LNCaP clone FGC (cell line): ENCODE measurements around the gene AGRN.
A peak's percentile ranks its signal among the peaks of the same experiment; 100 is the strongest.

Experiments
- DNase-seq: peaks from one replicate; pipeline ENCODE4 v3.0.0-alpha.2; 2011; ENCODE audit warnings: low read depth
- H3K4me3 ChIP-seq: 2 replicates; pipeline ENCODE4 v1.5.1; 2011; ENCODE audit warnings: mild to moderate bottlenecking, low read depth, low read length, control low read depth
- TF ChIP-seq, protein P1 (sequence below): IDR thresholded peaks from 2 replicates; pipeline ENCODE4 v1.5.1; 2012; ENCODE audit warnings: mild to moderate bottlenecking; ENCODE audit not compliant: control insufficient read depth, insufficient read depth; ENCODE audit errors: extremely low read depth

AGRN gene

DNA sequence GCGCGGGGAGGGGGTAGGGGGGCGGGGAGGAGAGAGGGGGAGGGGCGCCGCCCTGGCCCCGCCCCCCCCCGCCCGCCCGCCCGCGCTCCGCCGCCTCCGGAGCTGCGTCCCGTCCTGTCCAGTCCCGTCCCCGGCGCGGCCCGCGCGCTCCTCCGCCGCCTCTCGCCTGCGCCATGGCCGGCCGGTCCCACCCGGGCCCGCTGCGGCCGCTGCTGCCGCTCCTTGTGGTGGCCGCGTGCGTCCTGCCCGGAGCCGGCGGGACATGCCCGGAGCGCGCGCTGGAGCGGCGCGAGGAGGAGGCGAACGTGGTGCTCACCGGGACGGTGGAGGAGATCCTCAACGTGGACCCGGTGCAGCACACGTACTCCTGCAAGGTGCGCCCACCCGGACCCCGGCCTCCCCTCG is at the start of gene AGRN:
AGRN (plus strand) TSS at position 121 of the 405 bp plus-strand sequence; CDS start at position 174, 53 bp downstream.
- TF ChIP-seq, protein P1, sequence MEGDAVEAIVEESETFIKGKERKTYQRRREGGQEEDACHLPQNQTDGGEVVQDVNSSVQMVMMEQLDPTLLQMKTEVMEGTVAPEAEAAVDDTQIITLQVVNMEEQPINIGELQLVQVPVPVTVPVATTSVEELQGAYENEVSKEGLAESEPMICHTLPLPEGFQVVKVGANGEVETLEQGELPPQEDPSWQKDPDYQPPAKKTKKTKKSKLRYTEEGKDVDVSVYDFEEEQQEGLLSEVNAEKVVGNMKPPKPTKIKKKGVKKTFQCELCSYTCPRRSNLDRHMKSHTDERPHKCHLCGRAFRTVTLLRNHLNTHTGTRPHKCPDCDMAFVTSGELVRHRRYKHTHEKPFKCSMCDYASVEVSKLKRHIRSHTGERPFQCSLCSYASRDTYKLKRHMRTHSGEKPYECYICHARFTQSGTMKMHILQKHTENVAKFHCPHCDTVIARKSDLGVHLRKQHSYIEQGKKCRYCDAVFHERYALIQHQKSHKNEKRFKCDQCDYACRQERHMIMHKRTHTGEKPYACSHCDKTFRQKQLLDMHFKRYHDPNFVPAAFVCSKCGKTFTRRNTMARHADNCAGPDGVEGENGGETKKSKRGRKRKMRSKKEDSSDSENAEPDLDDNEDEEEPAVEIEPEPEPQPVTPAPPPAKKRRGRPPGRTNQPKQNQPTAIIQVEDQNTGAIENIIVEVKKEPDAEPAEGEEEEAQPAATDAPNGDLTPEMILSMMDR, result no peak
- DNase-seq, result no peak
- H3K4me3 ChIP-seq, result peak within 1 kb of the TSS; percentile 60

DNA sequence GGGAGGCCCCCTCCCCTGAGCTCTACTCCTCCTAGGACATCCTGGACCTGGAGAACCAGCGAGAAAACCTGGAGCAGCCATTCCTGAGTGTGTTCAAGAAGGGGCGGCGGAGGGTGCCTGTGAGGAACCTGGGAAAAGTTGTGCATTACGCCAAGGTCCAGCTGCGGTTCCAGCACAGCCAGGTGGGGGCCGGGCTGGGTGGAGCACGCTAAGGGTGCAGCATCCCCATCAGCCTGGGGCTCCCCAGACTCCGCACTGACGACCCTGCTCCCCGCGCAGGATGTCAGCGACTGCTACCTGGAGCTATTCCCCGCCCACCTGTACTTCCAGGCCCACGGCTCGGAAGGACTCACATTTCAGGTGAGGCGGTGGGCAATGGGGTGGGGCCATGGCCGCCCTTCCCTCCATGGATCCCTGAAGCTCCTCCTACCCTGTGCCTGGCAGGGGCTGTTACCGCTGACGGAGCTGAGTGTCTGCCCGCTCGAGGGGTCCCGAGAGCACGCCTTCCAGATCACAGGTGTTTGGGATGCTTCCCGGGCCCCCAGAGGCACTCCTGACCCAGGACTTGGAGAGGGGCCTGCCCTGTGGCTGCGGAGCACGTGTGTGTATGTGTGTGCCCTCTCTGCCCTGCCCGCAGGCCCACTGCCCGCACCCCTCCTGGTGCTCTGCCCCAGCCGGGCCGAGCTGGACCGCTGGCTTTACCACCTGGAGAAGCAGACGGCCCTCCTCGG is 49.5 kb upstream of the AGRN start:
- no peak overlapping the region for H3K4me3 ChIP-seq
- TF ChIP-seq, protein P1, result no peak
- no peak for DNase-seq

DNA sequence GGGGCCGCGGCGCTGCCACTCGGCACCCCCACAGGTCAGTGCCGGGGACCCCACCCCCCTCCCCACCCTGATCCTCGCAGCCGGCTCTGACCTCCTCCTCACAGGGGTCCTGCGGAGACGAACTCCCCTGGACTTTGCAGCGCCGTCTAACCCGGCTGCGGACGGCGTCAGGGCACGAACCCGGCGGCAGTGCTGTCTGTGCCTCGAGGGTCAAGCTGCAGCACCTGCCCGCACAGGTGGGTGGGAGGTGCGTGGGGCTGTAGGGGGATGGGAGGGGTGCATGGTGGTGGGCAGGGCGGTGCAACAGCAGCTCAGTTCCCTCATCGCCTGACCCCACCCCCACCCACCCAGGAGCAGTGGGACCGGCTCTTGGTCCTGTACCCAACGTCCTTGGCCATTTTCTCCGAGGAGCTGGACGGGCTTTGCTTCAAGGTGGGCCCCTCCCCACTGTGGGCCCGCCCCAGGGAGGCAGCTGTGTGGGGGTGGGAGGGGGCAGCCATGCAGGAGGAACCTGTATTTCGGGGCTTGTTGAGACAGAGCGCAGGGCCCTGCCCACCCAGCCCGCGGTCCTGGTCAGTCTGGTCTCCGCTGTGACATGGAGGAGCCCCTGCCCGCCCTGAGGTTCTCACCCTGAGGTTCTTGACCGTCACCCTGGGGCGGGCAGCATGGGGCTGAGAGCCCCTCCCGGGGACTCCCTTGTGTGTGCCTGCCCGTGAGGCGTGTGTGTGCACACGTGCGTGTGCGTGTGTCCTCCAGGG is 48.8 kb upstream of the AGRN start:
- TF ChIP-seq, protein P1, result no peak
- DNase-seq, result no peak
- no peak overlapping the region for H3K4me3 ChIP-seq

DNA sequence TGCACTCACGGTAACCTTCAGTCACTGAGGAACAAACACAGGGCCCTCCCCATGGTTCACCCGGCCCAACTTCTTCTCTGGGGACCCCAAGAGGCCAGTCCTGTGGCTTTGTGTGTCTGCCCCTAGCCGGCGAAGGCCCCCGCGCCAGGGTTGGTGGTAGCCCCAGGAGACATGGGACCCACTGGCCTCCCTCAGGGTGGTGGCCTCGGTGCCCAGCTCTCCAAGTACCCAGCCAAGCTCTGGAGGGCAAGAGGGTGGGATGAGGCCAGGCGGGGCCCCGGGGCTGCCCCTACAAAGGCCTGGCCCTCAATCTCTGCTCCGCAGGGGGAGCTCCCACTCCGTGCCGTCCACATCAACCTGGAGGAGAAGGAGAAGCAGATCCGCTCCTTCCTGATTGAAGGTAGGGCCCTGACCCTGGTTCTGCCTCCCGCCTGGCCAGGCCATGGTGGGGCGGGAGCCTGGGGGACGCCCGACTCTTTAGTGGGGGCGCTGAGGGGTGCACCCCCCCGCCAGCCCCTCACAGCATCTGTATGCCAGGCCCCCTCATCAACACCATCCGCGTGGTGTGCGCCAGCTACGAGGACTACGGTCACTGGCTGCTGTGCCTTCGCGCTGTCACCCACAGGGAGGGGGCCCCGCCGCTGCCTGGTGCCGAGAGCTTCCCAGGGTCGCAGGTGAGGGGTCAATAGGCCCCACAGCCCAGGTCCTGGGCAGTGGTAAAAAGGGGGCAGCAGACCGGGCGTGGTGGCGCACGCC is 48.0 kb upstream of the AGRN start:
- no peak for DNase-seq
- TF ChIP-seq, protein P1, result no peak
- no peak overlapping the region for H3K4me3 ChIP-seq

DNA sequence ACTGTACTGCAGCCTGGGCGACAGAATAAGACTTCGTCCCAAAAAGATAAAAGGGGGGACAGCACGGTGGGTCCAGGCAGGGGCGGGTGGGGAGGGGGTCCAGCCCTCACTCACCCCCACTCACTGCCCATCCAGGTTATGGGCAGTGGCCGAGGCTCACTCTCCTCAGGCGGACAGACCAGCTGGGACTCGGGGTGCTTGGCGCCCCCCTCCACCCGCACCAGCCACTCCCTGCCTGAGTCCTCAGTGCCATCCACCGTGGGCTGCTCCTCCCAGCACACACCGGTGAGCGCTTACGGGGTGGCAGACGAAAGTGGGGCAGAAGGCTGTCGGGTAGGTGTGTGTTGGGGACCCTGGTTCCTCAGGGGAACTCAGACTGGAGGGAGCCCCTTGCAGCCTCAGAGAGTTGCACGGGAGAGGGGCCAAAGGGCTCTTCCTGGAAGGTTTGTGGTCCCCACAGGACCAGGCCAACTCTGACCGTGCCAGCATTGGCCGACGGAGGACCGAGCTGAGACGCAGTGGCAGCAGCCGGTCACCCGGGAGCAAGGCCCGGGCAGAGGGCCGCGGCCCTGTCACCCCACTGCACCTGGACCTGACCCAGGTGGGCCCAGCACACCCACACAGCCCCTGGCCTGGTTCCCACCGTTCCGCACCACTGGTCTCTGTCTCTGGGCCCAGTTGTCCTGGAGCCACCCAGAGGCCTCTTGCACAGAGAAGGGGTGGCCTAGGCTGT is 47.0 kb upstream of the AGRN start:
- H3K4me3 ChIP-seq, result no peak overlapping the region
- TF ChIP-seq, protein P1, result no peak

DNA sequence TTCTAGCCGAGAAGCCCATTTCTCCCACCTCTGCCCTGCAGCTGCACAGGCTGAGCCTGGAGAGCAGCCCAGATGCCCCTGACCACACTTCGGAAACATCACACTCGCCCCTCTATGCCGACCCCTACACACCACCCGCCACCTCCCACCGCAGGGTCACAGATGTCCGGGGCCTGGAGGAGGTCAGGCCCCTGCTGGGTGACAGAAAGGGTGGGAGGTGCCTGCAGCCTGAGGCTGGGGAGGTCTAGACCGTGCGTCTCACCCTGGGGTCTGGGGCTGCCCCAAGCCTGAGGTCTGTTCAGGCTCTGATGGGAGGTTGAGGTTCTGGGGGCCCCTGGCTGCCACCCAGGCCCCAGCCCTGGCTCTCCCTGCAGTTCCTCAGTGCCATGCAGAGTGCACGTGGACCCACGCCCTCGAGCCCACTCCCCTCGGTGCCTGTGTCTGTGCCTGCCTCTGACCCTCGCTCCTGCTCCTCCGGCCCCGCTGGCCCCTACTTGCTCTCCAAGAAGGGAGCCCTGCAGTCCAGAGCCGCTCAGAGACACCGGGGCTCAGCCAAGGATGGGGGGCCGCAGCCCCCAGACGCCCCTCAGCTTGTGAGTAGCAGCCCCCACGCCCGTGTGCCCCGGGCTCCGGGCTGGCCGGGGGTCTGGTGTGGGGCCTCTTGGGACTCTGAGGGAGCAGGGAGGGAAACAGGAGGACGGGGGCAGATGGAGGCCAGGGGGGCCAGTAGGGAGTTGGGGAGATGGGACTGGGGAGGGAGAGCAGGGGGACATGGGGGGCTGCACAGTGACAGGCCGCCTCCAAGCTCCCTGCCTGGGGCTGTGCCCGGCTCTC is 46.2 kb upstream of the AGRN start:
- H3K4me3 ChIP-seq, result no peak overlapping the region
- DNase-seq, result no peak
- TF ChIP-seq, protein P1, result no peak

More for the DNA sequence above, 47.0 kb upstream of the AGRN start:
- DNase-seq, result no peak
